ENCODE data around the gene PNCK. TPM values are rescaled to one million over a fixed set of nuclear protein-coding genes. Genes with fewer than 3 reads are reported as not detected.

The PNCK gene
- total RNA-seq, 1 donor from 2014 or later: 1.6 TPM

DNA sequence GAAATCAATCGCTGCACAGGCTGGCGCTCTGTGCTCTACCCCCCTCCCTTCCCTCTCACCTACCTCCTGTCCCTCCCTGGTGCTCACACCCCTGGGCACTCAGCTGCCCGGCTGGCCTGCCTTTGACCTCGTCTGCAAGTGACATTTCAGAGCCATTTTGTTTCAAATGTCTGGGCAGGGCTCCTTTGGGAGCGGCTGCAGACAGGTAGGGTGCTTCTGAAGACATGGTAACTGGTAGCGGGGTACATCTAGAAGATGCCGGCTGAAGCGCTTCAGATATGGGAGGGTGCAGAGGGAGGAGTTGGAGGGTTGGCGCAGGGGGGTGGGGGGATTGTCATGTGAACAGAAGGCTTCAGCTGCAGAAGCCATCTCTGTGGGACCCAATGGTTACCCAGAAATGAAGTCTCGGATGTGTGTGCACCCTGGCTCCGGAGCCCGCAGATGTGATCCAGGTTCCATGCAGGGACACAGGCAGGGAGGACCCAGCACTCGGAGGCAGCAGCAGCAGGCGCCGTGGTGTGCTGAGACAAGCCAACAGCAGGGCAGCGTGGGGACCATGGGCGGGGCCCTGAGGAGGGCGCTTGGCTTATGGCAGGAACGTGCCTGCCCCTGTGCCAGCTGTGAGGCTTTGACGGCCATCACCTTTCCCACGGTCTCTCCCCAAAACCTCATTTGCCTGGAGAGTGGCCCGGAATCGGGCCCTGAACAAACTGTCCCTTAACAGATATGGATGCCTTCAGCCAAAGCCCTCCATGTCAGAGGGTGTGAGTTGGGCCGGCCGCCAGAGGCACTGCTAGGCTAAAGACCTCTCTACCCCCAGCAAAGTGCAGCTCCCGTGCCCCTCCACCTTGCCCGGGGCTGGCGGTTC lies 34.2 kb downstream of the PNCK start:
- no peak overlapping the region for H3K4me3 ChIP-seq (ENCODE audit: low read depth, low read length)
- no peaks in the 10 kb centered on the region for H3K36me3 ChIP-seq (ENCODE audit: control insufficient read depth, insufficient read depth, low read length)
- no peak for TF ChIP-seq CTCF (IDR thresholded peaks at IDR 0.05; ENCODE audit: insufficient read depth, low read length, poor library complexity, severe bottlenecking)
- H3K27me3 ChIP-seq (ENCODE audit: control insufficient read depth, insufficient read depth, low read length): peaks cover 48% of the 10 kb centered on the region
- no peak for DNase-seq (ENCODE audit: low read depth)

GRCh38 chrX:153638436-153639176 lies 35.0 kb downstream of the PNCK start:
- no peak for DNase-seq (ENCODE audit: low read depth)
- H3K36me3 ChIP-seq (ENCODE audit: control insufficient read depth, insufficient read depth, low read length): no peaks in the 10 kb centered on the region
- H3K27me3 ChIP-seq (ENCODE audit: control insufficient read depth, insufficient read depth, low read length): peaks cover 43% of the 10 kb centered on the region
- no peak overlapping the region for H3K4me3 ChIP-seq (ENCODE audit: low read depth, low read length)
- TF ChIP-seq CTCF (IDR thresholded peaks at IDR 0.05; ENCODE audit: insufficient read depth, low read length, poor library complexity, severe bottlenecking): no peak

- Histone ChIP-seq H3K4me3 (ENCODE audit: low read depth, low read length) (no peak overlapping the region), H3K27me3 (ENCODE audit: control insufficient read depth, insufficient read depth, low read length) (peaks cover 37% of the 10 kb centered on the region), H3K36me3 (ENCODE audit: control insufficient read depth, insufficient read depth, low read length) (no peaks in the 10 kb centered on the region)
- no peak for DNase-seq (ENCODE audit: low read depth)
- no peak for TF ChIP-seq CTCF (IDR thresholded peaks at IDR 0.05; ENCODE audit: insufficient read depth, low read length, poor library complexity, severe bottlenecking)
These were observed 35.6 kb downstream of the PNCK start for GRCh38 chrX:153638041-153638371.

DNA sequence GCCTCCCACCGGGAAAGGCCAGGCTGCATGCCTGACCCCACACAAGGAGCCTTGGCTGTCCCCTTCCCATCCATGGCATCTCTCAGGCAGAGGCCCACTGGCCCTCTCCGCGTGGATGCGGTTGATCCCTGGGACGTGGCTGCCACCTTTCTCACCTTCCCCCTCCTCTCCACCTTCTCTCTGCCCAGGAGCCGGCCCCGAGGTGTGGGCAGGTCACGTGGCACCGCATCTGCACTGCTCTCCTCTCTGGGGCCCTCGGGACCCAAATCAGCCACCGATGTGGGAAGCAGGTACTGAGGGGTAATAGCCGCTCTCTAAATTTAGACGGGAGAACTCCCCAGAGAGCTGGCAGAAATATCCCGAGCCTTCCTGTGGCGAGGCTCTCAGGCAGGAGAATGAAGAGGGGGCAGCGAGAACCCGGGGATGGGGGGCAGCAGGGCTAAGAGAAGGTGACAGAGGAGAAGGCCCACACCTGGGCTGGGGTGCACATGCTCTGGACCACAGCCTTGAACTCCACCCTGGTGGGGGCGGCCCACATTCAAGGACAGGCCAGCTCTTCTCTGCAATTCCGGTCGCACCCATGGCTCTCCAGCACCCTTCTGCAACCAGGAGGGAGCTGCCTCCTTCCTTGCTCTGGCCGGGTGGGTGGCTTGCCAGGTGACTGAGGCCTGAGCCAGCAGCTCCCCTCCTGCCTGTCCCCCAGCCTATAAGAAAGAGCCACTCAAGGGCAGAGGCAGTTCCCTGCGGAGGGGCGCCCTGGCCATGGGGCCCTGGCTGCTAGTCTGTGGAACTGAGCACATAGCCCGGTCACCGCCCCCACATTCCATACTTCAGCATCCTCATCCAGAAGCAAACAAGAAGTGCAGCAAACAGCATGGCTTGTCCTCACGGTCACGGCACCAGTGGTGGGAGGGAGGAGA lies 36.2 kb downstream of the PNCK start:
- no peak for TF ChIP-seq CTCF (IDR thresholded peaks at IDR 0.05; ENCODE audit: insufficient read depth, low read length, poor library complexity, severe bottlenecking)
- no peak for DNase-seq (ENCODE audit: low read depth)

GRCh38 chrX:153636716-153637115 lies 36.9 kb downstream of the PNCK start:
- H3K36me3 ChIP-seq (ENCODE audit: control insufficient read depth, insufficient read depth, low read length): no peaks in the 10 kb centered on the region
- H3K4me3 ChIP-seq (ENCODE audit: low read depth, low read length): no peak overlapping the region
- no peak for TF ChIP-seq CTCF (IDR thresholded peaks at IDR 0.05; ENCODE audit: insufficient read depth, low read length, poor library complexity, severe bottlenecking)
- H3K27me3 ChIP-seq (ENCODE audit: control insufficient read depth, insufficient read depth, low read length): peaks cover 27% of the 10 kb centered on the region
- DNase-seq (ENCODE audit: low read depth): no peak

More for the DNA sequence above, 36.2 kb downstream of the PNCK start:
- H3K36me3 ChIP-seq (ENCODE audit: control insufficient read depth, insufficient read depth, low read length): no peaks in the 10 kb centered on the region
- H3K27me3 ChIP-seq (ENCODE audit: control insufficient read depth, insufficient read depth, low read length): peaks cover 31% of the 10 kb centered on the region
- H3K4me3 ChIP-seq (ENCODE audit: low read depth, low read length): no peak overlapping the region

Data from kidney epithelial cell (primary cell).